LNCAP (cell line): ENCODE data around the gene PTPRN2.

ENCODE experiments used
- TF ChIP-seq, protein P1 (sequence below): fragments of 450-650 bp; IDR thresholded peaks from 2 replicates; pipeline ENCODE4 v1.5.1; 2017; ENCODE audit warnings: mild to moderate bottlenecking

PTPRN2 gene

GRCh38 chr7:157693071-157693520, 894.5 kb downstream of the PTPRN2 start:
- TF ChIP-seq, protein P1, sequence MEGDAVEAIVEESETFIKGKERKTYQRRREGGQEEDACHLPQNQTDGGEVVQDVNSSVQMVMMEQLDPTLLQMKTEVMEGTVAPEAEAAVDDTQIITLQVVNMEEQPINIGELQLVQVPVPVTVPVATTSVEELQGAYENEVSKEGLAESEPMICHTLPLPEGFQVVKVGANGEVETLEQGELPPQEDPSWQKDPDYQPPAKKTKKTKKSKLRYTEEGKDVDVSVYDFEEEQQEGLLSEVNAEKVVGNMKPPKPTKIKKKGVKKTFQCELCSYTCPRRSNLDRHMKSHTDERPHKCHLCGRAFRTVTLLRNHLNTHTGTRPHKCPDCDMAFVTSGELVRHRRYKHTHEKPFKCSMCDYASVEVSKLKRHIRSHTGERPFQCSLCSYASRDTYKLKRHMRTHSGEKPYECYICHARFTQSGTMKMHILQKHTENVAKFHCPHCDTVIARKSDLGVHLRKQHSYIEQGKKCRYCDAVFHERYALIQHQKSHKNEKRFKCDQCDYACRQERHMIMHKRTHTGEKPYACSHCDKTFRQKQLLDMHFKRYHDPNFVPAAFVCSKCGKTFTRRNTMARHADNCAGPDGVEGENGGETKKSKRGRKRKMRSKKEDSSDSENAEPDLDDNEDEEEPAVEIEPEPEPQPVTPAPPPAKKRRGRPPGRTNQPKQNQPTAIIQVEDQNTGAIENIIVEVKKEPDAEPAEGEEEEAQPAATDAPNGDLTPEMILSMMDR: no peak

DNA sequence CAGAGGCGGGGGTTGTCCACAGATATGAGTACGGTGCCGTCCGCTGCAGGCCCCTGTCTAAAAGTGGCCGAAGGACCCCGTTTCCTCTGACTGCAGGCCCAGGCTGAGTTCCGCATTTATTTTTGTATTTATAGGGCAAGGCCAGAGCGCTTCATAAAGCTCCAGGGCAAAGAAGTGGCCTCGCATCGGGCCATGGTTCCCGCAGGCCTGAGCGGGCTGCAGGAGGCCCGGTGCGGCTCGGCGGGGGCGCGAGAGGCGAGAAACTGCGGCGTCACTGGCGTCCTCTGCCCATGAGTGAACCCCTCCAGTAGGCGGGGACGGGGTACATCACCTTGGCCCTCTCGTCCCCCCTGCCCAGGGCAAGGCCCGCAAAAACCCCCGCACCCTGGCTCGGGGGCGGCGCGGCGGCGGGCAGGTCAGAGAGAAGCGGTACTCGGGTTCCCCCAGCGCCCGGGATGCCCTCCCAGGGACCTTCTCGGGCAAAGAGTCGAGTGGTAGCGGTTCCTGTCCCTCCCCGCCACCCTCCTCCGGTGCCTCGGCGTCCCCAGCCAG, 895.1 kb downstream of the PTPRN2 start:
- TF ChIP-seq, protein P1: no peak

DNA sequence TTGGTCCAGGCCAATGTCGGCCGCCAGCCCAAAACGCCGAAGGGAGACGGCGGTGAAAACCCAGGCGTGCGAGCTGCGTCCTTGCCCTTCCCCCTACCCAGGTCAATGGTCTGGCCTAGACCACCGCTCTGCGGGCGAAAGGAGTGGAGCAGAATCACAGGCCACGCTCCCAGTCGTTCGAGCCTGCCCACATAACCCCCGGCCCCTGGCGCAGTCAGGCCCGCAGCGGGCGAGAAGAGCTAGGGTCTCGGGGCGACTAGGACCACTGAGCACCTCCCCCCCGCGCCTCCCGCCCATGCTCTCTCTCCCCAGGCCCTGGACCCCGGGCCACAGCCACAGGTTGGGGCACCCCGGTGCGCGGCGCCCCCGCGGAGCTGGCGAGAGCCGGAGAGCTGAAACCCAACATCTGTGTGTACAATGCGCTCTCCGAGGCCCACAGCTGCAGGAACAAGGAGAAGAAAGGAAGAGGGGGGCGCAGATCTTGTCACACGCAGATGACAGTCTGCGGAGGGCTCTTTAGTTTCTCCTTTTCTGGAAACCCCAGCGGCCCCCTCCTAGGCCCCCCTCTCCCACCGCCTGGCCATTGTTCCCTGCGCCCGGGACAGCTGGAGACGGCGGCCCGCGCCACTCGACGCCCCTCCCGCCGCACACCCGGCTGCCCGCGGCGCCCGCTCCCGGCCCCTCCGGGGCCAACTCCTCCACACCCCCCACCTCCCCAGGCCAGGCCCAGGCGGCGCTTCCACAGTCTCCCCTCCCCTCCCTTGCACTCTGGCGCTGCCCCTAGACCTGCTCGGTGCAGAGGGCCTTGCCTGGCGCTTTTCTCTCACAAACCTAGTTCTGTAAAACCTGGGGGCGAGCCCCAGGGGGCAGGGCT, 895.8 kb downstream of the PTPRN2 start:
- TF ChIP-seq, protein P1: no peak

DNA sequence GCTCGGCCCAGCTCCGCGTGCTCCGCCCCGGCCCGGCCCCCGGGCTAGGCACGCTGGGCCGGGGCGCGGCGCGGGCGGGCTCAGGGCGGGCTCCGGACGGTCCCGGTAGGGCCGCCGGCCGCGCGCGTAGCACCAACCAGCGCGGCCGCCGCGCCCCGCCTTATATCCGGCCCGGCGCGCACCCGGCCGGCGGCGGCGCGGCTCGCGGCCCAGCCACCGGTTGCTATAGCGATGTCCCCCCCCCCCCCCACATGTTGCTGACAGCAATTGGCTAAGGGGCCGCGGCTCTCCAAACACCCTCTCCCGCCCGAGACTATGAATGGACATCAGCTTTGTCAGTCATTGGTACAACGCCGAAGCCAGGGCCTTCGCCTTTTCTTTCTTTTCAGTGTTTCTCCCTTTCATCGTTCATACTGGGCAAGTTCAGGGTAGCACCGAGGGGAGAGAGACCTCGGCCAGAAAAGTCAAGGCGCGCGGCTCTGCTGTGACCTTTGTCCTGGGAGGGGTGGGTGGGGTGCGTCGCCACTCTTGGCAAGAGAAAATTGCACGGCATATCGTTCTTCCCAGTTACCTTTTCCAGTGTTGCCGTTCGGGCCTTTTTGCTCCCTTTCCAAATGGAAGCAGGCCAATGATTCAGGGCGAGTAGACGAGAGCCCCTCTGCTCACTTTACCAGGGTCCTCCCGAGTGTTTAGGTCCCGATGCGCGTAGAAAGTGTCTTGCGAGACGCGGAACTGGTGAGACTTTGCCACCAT, 896.6 kb downstream of the PTPRN2 start:
- TF ChIP-seq, protein P1: no peak

DNA sequence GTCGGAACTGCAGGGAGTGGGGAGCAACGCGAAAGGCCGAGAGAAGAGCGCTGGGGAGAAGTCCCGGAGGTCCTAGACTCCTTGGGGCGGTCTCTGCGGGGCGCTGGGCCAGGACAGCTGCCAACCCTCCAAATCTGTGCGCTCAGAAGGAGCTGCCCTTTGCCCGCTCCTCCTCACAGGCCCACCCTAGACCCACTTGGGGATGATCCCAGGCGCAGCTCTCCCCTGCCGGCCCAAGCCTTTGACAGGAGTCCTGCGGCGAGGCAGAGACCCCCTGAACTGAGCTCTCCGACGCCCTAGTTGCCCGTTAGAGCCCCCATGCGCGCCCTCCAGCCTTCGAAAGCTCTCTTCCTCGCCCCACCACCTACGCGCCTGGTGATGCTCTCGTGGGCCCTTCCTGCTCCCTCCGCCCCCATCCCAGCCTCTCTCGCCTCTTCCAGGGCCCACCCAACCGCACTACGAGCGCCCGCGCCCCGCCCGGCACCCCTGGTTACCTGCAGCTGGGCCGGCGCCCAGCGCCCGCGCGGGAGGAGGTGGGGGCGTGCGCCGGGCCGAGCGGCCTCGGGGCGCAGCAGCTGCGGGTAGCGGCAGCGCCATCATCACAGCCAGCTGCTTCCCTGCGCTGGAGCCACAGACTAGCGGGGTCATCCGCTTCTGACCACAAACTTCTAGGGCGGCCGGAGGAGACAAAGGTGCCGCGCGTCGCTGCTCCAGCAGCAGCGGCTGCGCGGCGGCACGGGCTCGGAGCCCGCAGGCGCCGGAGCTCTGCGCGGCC, 897.4 kb downstream of the PTPRN2 start:
- TF ChIP-seq, protein P1: no peak

DNA sequence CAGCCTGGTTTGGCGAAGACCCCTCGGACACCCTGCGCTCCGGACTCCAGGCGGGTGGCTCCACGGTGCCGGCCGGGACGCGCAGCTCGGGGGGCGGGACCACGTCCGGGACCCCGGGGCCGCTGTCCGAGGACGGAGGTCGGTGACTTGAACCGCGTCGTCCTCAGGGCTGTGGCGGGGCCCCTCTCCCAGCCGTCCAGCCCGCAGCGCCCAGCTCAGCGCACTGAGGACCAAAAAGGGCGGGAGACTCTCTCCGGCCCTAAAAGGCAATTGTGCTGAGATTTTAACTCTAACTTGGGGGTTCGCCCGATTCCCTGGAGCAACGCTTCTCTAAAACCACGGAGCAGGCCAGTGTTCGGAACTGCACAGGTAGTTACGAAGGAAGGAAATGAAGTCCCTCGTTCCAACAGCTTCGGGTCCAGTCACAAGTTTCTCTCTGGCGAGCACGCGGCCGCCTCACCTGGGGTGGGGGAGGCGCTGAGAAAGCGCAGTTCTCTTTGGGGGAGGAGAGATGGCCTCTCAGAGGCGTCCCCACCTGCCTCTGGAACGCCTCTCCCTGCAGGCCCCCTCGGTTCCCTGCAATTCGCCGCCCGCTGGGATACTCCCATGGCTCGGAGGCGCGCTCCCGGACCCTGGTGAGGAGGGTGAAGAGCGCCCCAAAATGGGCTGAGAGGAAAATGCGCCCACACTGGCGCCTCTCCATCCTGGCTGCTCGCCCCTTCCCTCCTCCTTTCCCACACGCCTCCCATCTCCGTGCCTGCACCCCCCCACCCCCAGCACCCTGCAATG, 898.2 kb downstream of the PTPRN2 start:
- TF ChIP-seq, protein P1: no peak
